Neuron (in vitro differentiated cells): ENCODE data around the gene ADAMTS2.

Source experiments
- H2AFZ ChIP-seq: one replicate; pipeline ENCODE4 v1.6.1; 2013; ENCODE audit warnings: low read depth, mild to moderate bottlenecking, inconsistent platforms, low read length, moderate library complexity
- H3K27me3 ChIP-seq: one replicate; pipeline ENCODE4 v1.6.1; 2013; ENCODE audit warnings: low read length; ENCODE audit not compliant: insufficient read depth
- H3K36me3 ChIP-seq: one replicate; pipeline ENCODE4 v1.6.1; 2013; ENCODE audit warnings: low read length; ENCODE audit not compliant: insufficient read depth
- H3K4me1 ChIP-seq: one replicate; pipeline ENCODE4 v1.6.1; 2013; ENCODE audit warnings: low read length; ENCODE audit not compliant: insufficient read depth
- H3K4me3 ChIP-seq: 2 replicates; pipeline ENCODE4 v1.5.1; 2013; ENCODE audit warnings: mild to moderate bottlenecking, low read length, moderate library complexity
- H3K9me3 ChIP-seq: one replicate; pipeline ENCODE4 v1.6.1; 2013; ENCODE audit warnings: low read length

ADAMTS2 gene

GRCh38 chr5:179151286-179152118, 193.8 kb downstream of the ADAMTS2 start:
- Histone ChIP-seq H3K4me3 (no peak overlapping the region), H3K9me3 (no peaks in the 10 kb centered on the region), H3K36me3 (no peaks in the 10 kb centered on the region), H3K4me1 (no peaks in the 10 kb centered on the region), H3K27me3 (peaks cover 3% of the 10 kb centered on the region), H2AFZ (no peak overlapping the region)

- H3K4me1 ChIP-seq: no peaks in the 10 kb centered on the region
- H2AFZ ChIP-seq: no peak overlapping the region
- H3K4me3 ChIP-seq: no peak overlapping the region
- H3K9me3 ChIP-seq: no peaks in the 10 kb centered on the region
- H3K36me3 ChIP-seq: no peaks in the 10 kb centered on the region
- peaks cover 3% of the 10 kb centered on the region for H3K27me3 ChIP-seq
These were observed 195.2 kb downstream of the ADAMTS2 start for GRCh38 chr5:179150011-179150410.

- Histone ChIP-seq H3K36me3 (no peaks in the 10 kb centered on the region), H3K9me3 (no peaks in the 10 kb centered on the region), H3K4me1 (no peaks in the 10 kb centered on the region), H2AFZ (no peak overlapping the region), H3K4me3 (no peak overlapping the region), H3K27me3 (peaks cover 3% of the 10 kb centered on the region)
These were observed 196.0 kb downstream of the ADAMTS2 start for GRCh38 chr5:179149278-179149677.

GRCh38 chr5:179148703-179149170, 196.5 kb downstream of the ADAMTS2 start:
- Histone ChIP-seq H3K9me3 (no peaks in the 10 kb centered on the region), H3K36me3 (no peaks in the 10 kb centered on the region), H2AFZ (no peak overlapping the region), H3K27me3 (peaks cover 3% of the 10 kb centered on the region), H3K4me3 (no peak overlapping the region), H3K4me1 (no peaks in the 10 kb centered on the region)

- H3K4me1 ChIP-seq: no peaks in the 10 kb centered on the region
- no peak overlapping the region for H3K4me3 ChIP-seq
- no peaks in the 10 kb centered on the region for H3K36me3 ChIP-seq
- peaks cover 3% of the 10 kb centered on the region for H3K27me3 ChIP-seq
- no peak overlapping the region for H2AFZ ChIP-seq
- H3K9me3 ChIP-seq: no peaks in the 10 kb centered on the region
These were observed 197.1 kb downstream of the ADAMTS2 start for GRCh38 chr5:179147991-179148702.

GRCh38 chr5:179146277-179146676, 199.0 kb downstream of the ADAMTS2 start:
- H3K9me3 ChIP-seq: no peaks in the 10 kb centered on the region
- no peaks in the 10 kb centered on the region for H3K36me3 ChIP-seq
- peaks cover 3% of the 10 kb centered on the region for H3K27me3 ChIP-seq
- H2AFZ ChIP-seq: no peak overlapping the region
- no peak overlapping the region for H3K4me3 ChIP-seq
- no peaks in the 10 kb centered on the region for H3K4me1 ChIP-seq

- Histone ChIP-seq H3K4me3 (no peak overlapping the region), H3K9me3 (no peaks in the 10 kb centered on the region), H3K4me1 (no peaks in the 10 kb centered on the region), H3K27me3 (peaks cover 3% of the 10 kb centered on the region), H3K36me3 (no peaks in the 10 kb centered on the region), H2AFZ (no peak overlapping the region)
These were observed 201.8 kb downstream of the ADAMTS2 start for GRCh38 chr5:179143446-179143845.

- no peak overlapping the region for H3K4me3 ChIP-seq
- no peaks in the 10 kb centered on the region for H3K4me1 ChIP-seq
- H3K27me3 ChIP-seq: no peaks in the 10 kb centered on the region
- H2AFZ ChIP-seq: no peak overlapping the region
- H3K36me3 ChIP-seq: no peaks in the 10 kb centered on the region
- H3K9me3 ChIP-seq: no peaks in the 10 kb centered on the region
These were observed 202.6 kb downstream of the ADAMTS2 start for GRCh38 chr5:179142434-179143198.

- H3K27me3 ChIP-seq: no peaks in the 10 kb centered on the region
- no peak overlapping the region for H2AFZ ChIP-seq
- no peak overlapping the region for H3K4me3 ChIP-seq
- H3K9me3 ChIP-seq: no peaks in the 10 kb centered on the region
- no peaks in the 10 kb centered on the region for H3K36me3 ChIP-seq
- H3K4me1 ChIP-seq: no peaks in the 10 kb centered on the region
These were observed 203.4 kb downstream of the ADAMTS2 start for GRCh38 chr5:179141867-179142266.

- no peaks in the 10 kb centered on the region for H3K4me1 ChIP-seq
- H3K27me3 ChIP-seq: no peaks in the 10 kb centered on the region
- H3K4me3 ChIP-seq: no peak overlapping the region
- no peaks in the 10 kb centered on the region for H3K36me3 ChIP-seq
- H2AFZ ChIP-seq: no peak overlapping the region
- H3K9me3 ChIP-seq: no peaks in the 10 kb centered on the region
These were observed 205.0 kb downstream of the ADAMTS2 start for GRCh38 chr5:179140293-179140692.

GRCh38 chr5:179139936-179140235, 205.4 kb downstream of the ADAMTS2 start:
- Histone ChIP-seq H3K4me1 (no peaks in the 10 kb centered on the region), H3K36me3 (no peaks in the 10 kb centered on the region), H3K9me3 (no peaks in the 10 kb centered on the region), H3K27me3 (no peaks in the 10 kb centered on the region), H3K4me3 (no peak overlapping the region), H2AFZ (no peak overlapping the region)

- Histone ChIP-seq H3K27me3 (no peaks in the 10 kb centered on the region), H2AFZ (no peak overlapping the region), H3K4me3 (no peak overlapping the region), H3K4me1 (no peaks in the 10 kb centered on the region), H3K36me3 (no peaks in the 10 kb centered on the region), H3K9me3 (no peaks in the 10 kb centered on the region)
These were observed 205.9 kb downstream of the ADAMTS2 start for GRCh38 chr5:179139111-179139935.
